Medulla oblongata (tissue), 1 donor: ENCODE measurements around the gene MTMR3.
A peak's percentile ranks its signal among the peaks of the same experiment; 100 is the strongest.

Experiments used
- DNase-seq: peaks from one replicate; pipeline ENCODE4 v3.0.0-alpha.2; 2015; ENCODE audit errors: extremely low spot score

Gene MTMR3

DNA sequence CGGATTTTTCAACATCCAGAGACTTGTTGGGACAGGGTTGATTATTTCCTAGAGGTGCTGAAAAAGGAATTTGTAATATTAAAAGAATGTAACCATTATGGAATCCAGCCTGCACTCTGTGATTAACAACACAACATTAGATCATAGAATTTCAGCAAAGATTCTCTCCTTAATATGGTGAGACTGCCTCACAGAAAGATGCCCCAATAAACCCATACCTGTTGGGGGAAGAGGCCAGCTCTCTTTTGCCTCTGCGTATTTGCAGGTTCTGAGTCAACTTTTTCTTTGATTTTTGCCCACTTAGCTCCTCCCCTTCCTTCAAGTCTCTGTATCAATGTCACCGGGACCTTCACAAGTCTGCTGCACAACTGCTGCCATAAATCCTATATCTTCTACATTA, 12.4 kb upstream of the MTMR3 start:
- DNase-seq, result no peak

- DNase-seq, result peak; percentile 22
These were observed 11.3 kb upstream of the MTMR3 start for GRCh38 chr22:29871684-29872083.

DNA sequence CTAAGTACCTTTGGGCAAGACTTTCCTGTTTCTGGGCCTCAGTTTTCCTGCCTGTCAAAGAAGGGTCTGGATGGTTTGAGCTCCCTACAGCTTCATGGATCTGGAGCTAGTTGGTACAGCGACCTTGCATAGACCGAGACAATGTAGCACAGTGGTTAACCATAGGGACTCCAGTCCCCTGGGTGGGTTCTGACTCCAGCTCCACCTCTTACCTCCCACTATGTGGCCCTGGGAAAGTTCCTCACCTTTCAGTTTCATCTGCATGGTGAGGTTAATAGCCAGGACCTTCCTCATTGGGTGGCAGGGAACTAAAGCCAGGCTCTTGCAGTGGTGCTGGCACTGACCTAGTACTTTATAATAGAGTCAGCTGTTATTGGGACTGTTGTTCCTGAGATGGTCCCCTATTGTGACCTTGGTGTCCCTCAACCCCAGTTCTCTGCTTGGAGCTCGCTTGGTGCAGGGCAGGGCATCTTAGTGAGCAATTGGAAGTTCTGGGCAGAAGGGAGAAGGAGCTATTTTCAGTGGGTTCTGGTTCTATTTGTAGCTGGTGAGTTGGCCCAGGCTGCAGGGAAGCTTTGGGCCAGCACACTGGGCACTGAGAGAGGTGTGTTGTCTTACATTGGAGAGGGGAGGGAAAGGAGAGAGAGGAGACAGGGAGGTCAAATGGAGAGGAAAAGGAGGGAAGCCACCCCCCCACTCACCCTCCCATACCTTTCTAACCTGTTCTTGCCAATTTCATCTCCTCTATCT, 10.7 kb upstream of the MTMR3 start:
- DNase-seq, result no peak

- peak; percentile 44 for DNase-seq
These were observed 10.0 kb upstream of the MTMR3 start for GRCh38 chr22:29872989-29873388.

GRCh38 chr22:29873943-29874342, 9.0 kb upstream of the MTMR3 start:
- no peak for DNase-seq

GRCh38 chr22:29877620-29878019, 5.4 kb upstream of the MTMR3 start:
- no peak for DNase-seq

GRCh38 chr22:29879753-29880152, 3.2 kb upstream of the MTMR3 start:
- DNase-seq, result no peak

DNA sequence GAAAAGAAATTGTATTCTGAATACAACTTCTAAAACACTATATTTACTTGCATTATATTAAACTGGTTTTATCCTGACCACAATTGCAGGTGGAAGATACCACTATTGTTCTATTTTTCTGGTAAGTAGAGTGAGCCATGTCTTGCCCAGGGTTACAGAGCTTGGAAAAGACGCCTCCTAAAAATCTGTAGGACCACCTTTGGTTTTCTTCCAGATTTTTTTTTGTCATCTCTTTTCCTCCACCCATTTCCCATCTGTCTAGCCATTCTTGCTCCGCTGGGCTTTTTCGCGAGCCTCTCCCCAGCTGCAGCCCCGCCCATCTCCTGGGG, 294 bp upstream of the MTMR3 start:
- no peak for DNase-seq

- no peak for DNase-seq
These were observed 762 bp downstream of the MTMR3 start for GRCh38 chr22:29883775-29884097.

DNA sequence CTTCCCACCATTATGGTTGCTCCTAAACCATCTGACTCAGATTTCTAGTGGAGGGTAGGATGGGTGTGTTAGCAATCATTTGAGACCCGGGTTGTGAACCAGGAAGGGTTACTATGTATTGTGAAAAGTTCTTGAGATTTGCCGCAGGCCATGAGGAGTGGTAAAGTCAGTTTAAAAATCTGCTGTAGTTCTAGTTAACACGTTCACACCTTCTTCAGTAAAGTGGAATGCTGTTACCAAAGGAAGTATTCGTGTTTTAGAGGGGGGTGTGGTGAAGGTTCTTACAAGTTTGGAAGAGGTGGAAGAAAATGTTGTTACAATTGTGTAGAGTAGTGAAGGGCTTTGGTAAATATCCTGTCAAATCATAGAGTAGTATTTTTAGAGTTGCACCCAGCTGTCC, 2.6 kb downstream of the MTMR3 start:
- no peak for DNase-seq

DNA sequence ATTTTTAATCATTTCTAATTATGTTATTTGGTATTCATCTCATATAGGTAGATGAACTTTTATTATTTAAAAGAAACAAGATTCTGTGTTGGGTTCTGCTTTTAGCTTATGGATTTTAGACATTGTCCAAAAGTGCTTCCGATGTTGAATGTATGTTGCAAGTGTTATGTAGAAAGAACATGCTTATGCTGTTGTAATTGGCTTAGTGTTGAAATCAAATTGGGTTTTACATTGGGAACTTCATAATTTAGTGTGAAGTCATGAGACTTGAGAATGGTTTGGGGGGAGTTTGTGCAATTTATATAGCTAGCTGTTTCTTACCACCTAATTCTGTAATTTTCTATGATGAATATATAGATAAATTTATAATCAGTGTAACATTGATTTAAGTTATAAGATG, 3.6 kb downstream of the MTMR3 start:
- no peak for DNase-seq

DNA sequence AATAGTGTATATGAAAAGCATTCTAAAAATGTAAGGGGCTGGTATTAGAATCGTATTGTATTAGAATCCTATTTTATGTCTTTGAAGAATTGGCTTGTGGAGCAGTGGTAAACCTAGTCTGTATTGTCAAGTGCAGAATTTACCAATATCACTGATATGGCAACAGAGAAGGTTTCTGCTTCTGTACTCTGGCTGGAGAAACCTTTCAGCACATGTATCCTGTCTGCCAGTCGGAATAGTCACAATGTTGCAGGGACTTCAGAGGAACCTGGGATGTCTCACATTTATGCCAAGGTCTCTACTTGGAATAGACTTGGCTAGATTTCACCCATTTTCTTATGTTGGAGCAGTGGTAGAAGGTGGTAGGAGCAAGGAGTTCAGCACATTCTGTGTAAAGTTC, 4.4 kb downstream of the MTMR3 start:
- DNase-seq, result no peak

GRCh38 chr22:29890760-29891159, 7.8 kb downstream of the MTMR3 start:
- DNase-seq, result no peak

DNA sequence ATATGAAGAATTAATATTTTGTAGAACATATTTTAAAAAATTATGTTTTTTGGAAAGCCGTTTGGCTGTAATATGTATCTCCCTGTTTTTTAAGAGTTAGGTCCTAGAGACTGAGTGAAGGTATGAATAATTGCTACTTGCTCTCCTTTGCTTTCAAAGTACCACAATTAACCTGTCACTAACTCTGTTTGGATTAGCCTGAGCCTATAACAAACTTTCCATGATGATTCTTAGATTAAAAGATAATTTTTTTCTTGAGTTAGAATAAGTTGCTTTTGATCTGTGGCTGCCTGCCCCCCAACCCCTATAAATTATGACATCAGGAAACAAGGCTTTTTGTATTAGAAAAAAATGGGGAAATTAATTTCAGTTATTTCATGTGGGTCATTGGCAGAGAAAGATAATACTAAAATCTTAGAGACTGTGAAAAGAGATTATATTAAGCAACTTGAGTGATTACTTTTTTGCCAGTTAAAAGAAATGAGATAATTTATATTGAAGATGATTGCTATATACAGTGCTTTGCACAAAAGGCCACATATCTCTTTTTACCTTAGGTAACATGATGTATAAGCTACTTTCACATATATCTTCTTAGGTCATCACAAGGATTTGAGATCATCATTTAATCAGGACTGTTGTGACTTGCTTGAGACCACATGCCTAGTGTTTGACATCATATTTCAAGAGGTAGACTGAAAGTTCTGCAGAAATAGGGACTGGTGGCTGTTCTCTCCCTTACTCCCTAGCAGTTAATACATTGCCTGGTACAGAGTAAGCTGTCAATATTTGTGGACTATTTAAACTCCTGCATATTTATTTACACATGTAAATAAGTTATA, 9.6 kb downstream of the MTMR3 start:
- no peak for DNase-seq

DNA sequence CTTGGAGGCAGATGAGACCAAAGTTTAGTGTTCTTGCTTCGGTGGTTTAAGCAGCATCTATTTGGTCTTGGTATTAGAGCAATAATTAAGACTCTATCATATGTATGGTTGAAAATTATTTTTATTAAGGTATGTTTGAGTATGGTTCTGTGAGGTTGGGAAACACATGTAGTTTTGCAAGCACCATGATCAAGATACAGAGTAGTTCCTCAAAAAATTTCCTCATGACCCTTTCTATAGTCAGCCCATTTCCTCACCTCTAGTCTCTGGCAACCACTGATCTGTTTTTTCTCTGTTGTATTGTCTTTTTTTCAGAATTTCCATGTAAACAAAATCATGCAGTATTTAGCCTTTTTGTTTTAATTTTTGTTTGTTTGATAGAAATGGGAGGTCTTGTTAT, 18.4 kb downstream of the MTMR3 start:
- DNase-seq, result no peak

DNA sequence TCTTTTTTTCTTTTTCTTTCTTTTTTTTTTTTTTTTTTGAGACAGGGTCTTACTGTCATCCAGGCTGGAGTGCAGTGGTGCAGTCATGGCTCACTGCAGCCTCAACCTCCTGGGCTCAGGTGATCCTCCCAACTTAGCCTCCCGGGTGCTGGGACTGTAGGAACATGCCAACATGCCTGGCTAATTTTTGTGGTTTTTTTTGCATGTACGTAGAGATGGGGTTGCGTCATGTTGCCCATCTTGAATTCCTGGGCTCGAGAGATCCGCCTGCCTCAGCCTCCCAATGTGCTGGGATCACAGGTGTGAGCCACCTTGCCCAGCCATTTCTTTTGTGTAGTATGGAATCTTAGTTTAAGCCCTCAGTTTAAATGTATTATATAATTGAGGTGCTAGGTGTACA, 20.4 kb downstream of the MTMR3 start:
- DNase-seq, result no peak

DNA sequence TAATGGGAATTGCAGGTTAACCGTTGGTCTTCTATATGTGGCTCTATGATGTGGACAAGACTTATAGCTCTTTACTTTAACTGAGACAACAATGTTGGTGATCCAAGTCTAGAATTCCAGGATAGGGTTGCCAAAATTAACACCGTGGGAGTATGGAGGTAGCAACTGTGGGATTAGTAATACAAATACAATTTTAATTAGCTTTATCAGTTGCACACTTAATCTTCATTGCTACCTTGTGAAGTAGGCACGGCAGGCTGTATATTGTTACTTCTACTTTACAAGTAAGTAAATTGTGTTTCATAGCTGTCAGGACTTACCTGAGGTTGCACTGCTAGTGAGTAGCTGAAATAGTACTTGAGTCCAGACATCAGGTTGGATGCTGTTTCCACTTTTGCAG, 21.0 kb downstream of the MTMR3 start:
- no peak for DNase-seq

DNA sequence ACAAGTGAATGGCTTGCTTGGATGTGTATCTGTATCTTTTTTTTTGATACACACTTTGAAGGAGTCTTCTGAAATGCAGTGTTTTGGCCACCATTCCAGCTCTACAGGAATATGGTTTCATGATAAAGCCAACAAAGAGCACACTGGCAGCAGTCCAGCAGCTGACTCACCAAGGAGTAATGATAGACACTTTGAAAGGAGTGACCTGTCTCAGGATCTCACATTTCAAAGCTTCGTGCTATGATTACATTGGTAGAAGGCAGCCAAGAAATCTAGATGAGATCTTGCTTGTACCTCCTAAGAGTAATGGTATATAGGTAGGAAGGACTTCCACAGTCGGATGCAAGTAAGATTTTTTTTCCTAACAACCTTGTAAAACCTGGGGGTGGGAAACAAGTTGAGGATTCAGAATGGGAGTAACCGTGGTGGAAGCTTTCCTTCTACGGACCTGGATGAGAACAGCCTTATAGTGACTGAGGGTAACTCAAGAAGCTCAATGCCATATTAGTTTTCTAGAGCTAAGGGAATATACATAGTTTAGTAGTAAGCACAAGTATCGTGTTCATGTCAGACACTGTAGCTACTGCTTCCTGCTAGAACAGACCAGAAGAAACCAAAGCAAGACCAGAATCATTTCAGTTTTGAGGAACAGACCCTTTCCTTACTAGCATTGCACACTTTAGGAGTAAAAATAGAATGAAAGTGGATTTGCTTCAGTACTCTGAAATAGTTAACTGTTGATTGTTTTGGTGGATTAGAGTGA, 25.0 kb downstream of the MTMR3 start:
- DNase-seq, result peak; percentile 40

DNA sequence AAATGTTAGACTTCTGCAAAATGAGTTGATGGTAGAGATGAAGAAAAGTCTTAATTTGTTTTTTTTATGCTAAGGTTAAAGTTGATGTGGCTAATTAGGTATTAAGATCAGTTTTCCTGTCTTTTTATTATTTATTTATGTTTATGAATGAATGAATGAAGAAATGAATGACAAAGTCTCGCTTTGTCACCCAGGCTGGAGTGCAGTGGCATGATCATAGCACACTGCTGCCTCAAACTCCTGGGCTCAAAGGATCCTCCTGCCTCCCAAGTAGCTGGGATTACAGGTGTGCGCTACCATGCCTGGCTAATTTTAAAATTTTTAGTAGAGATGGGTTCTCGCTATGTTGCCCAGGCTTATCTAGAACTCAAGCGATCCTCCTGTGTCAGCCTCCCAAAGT, 29.2 kb downstream of the MTMR3 start:
- DNase-seq, result no peak

- DNase-seq, result no peak
These were observed 29.8 kb downstream of the MTMR3 start for GRCh38 chr22:29912605-29913398.

GRCh38 chr22:29914165-29914564, 31.2 kb downstream of the MTMR3 start:
- DNase-seq, result no peak

DNA sequence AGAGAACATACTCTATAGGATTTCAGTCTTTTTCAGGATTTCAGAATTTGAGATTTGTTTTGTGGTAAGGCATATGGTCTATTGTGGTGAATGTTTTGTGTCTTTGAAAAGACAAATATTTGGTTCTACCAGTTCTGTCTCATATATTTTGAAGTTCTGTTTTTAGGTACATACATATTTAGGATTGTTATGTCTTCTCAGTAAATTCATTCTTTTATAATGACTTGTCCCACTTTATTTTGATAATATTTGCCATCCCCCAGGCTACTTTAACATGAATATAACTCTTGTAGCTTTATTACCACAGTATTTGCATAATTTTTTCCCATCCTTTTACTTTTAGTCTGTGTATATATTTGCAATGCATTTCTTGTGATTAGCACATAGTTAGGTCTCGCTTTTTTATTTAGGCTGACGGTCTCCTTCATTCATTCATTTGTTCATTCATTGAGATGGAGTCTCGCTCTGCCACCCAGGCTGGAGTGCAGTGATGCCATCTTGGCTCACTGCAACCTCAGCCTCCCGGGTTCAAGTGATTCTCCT, 32.1 kb downstream of the MTMR3 start:
- no peak for DNase-seq
